ENCODE results near the gene TSSK2.

The TSSK2 gene

GRCh38 chr22:19106886-19107729 is 24.0 kb upstream of the TSSK2 start:
- no peak for DNase-seq

GRCh38 chr22:19107730-19108074 is 23.4 kb upstream of the TSSK2 start:
- DNase-seq, result no peak

DNA sequence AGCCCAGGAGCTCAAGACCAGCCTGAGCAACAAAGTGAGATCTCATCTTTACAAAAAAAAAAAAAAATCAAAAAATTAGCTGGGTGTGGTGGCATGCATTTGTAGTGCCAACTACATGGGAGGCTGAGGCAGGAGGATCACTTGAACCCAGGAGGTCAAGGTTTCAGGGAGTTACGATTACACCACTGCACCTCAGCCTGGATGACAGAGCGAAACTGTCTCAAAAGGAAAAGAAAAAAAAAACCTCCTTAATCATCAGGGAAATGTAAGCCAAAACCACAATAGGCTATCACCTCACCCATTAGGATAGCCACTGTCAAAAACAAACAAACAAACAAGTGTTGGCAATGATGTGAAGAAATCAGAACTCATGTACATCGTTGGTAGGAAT is 22.3 kb upstream of the TSSK2 start:
- no peak for DNase-seq

DNA sequence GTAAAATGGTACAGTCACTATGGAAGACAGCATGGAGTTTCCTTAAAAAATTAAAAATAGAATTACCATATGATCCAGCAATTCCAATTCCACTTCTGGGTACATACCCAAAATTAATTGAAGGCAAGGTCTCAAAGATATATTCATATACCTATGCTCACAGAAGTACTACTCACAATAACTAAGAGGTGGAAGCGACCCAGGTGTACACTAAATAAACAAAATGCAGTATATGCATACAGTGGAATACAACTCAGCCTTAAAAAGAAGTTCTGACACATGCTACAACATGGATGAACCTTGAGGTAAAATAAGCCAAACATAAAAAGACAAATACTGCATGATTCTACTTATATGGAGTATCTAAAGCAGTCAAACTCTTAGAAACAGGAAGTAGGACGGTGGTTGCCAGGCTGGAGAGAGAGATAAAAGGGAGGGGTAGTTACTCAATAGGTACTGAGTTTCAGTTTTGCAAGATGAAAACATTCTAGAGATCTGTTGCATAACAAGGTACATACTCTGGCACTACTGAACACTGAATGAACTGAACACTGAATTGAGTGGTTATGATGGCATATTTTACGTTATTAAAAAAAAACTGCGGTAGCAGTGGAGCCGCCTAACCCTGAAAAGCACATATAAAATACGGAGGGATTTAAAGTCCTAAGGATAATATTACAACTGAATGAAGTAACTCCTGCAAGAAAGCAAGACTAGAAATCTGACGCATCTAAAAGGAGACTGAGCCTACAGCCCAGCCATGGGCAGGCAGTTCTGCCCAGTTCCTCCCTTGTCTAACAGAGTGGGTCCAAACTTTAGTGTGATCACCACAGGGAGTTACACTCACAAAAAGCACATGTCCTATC is 21.7 kb upstream of the TSSK2 start:
- DNase-seq, result no peak

- DNase-seq, result no peak
These were observed 21.0 kb upstream of the TSSK2 start for GRCh38 chr22:19110064-19110458.

DNA sequence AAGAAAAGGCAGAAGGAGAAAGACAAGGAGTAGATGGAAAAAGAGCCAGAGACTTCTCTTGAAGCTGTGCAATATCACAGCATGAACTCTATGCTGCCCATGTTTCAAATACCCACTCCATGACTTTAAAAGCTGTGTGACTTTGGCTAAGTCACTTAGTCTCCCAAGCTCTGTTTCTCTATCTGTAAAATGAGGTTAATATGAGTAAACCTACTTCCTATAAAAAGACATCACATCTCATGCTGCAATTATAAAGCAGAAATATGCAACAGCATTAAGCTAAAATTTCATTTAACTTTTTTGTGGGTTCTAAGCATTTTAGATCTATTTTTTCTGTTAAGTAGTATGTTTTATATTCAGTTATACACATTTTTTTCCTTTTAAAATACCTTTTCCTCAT is 20.5 kb upstream of the TSSK2 start:
- no peak for DNase-seq

DNA sequence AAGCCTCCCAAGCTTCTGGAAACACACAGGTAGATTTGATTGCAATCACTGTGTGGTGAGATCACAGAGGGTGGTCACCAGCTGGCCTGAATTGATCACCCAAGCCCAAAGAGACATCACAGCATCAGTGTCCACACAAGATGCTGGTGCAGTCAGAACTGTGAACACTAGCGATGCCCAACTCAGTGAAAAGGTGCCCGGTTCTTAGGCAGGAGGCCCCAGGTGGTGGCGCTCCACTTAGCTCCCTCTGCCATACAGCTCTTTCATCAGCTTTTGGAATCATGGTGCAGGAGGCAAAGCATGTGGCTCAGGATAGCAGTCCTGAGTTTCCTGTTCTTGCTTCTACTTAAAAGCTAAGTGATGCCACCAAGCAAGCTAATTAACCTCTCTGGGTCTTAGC is 20.0 kb upstream of the TSSK2 start:
- no peak for DNase-seq

DNA sequence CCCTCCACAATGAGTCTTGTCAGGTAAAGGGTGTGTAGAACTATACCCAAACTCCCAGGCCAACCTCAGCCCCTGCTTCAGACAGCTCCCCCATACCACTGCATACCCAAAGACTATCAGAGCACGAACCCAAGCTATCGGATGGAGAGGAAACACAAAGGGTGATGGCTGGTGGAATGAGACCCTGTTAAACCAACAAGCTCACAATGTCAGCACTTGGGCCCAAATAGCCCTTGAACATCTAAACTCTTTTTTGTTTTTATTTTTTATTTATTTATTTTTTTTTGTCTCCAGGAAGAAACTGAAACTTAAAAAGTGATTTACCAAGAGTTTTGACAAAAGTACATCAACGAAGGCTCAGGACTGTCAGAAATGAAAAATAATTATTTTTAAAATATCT is 19.5 kb upstream of the TSSK2 start:
- DNase-seq, result no peak

DNA sequence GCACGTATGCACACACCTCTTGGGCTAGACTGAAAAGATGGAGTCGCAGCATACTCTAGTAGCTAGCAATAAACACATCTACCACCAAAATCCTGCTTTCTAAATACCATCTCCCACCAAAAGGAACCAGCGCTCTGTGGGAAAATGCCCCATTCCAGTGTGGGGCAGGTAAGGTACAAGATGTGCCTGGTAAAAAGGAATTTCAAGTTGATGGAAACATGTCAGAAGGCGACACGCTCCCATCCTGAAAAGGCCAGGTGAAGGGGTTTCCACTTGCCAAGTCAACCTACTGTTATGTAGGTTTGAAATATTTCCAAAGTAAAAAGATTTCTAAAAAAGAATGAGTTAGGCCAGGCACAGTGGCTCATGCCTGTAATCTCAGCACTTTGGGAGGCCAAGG is 17.7 kb upstream of the TSSK2 start:
- no peak for DNase-seq

- DNase-seq, result no peak
These were observed 16.0 kb upstream of the TSSK2 start for GRCh38 chr22:19114984-19115552.

GRCh38 chr22:19115628-19116027 is 15.5 kb upstream of the TSSK2 start:
- no peak for DNase-seq

- DNase-seq, result no peak
These were observed 14.0 kb upstream of the TSSK2 start for GRCh38 chr22:19117111-19117512.

GRCh38 chr22:19118329-19118880 is 12.7 kb upstream of the TSSK2 start:
- DNase-seq, result no peak

- no peak for DNase-seq
These were observed 11.2 kb upstream of the TSSK2 start for GRCh38 chr22:19119949-19120348.

DNA sequence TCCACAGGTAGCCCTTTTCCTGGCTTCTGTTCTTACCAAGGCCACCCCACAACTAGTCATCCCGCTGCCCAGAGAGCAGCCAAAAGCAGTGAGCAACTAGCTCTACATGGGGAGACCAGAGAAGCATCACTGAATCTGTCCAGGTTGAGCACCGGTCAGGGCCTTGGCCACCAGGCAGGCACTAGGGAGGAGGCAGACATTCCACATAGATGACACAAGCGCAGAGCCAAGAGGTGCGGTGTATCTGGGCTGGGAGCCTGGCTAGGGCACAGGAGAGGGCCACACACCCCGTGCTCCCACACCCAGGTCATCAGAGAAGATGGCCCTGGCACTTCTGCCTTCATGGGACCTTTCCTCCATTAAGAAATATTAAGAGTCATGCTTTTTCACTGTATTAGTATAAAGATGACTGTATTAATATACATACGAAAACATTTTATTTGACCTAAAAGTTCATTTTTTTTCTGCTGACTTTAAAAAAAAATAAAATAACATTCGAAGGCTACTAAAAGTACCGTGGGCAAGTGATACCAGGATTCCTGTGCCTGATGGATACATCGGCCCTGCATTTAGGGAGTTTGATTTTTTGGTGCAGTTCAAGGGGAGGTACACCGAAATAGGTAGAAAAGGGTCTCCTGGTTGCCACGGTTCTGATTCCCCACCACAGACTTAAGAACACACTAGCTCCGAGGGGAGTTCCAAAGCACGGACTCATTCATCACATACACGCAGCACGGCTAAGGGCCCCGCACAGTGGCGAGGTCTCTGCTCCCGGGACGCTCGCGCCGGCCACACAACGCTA is 10.1 kb upstream of the TSSK2 start:
- DNase-seq, result no peak

- peak; percentile 15 for DNase-seq
These were observed 9.4 kb upstream of the TSSK2 start for GRCh38 chr22:19121631-19122142.

GRCh38 chr22:19122143-19122751 is 8.9 kb upstream of the TSSK2 start, which contains the start of gene DGCR2:
Gene DGCR2 (minus strand): TSS chr22:19122412. CDS start chr22:19122206, 206 bp downstream.
- DNase-seq, result peak; percentile 97

- no peak for DNase-seq
These were observed 8.2 kb upstream of the TSSK2 start for GRCh38 chr22:19122752-19123492.

DNA sequence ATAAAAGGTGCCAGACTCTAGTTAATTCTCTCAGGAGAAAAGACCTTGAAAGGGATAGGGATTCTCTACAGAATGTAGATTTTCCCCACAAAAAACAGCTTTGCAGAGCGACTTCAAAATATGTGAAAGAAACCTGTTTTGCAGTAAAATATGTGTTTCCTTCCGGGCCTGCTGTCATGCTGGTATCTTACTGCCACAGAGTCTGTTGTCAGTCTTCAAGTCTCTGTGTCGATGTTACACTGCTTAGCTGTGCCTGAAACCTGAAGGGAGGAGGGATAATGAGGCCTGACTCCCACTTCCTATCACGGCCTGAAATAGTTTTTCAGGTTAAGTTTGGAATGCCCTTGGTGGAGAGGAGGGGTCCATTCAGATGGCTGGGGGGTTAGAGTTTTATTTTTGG is 7.2 kb upstream of the TSSK2 start:
- no peak for DNase-seq

DNA sequence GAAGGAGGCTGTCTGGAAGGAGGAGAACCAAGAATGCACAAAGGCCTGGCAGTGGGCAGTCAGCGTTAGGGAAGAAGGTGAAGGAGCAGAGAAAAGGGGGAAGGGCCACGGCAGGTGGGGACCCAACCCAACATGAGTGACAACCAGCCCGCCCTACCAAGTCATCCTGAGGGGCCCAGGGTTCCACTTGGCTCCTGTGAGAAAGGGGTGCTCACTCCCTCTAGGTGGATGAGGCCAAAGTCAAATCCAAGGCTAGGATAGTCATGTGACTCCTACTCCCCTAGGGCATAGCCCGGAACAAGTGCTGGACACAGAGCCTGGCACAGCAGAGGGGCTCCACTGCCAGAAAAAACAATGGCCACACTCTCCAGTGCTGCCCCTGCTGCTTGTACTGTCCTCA is 6.7 kb upstream of the TSSK2 start:
- no peak for DNase-seq

- DNase-seq, result no peak
These were observed 6.1 kb upstream of the TSSK2 start for GRCh38 chr22:19125011-19125410.

Data from NCI-H1092 (cell line).